Measurements from ENCODE around the gene MTF2. TPM values are rescaled to one million over a fixed set of nuclear protein-coding genes. Genes with fewer than 3 reads are reported as not detected.

The MTF2 gene
- total RNA-seq, 1 experiment from 2014 or later = 47.1 TPM

- Mint-ChIP-seq H3K36me3 (ENCODE audit: insufficient read depth, unreplicated experiment) (peaks cover 17% of the 10 kb centered on the region), H3K4me3 (ENCODE audit: low read depth, unreplicated experiment) (no peak overlapping the region), H3K9me3 (ENCODE audit: low read depth, unreplicated experiment) (no peaks in the 10 kb centered on the region), H3K4me1 (ENCODE audit: low read depth, unreplicated experiment) (no peaks in the 10 kb centered on the region), H3K27me3 (ENCODE audit: unreplicated experiment) (no peaks in the 10 kb centered on the region), H3K27ac (ENCODE audit: unreplicated experiment) (no peak overlapping the region)
- no TSS peak for BruUV-seq (replicated peaks)
- TF ChIP-seq CTCF (IDR thresholded peaks at IDR 0.05; ENCODE audit: unreplicated experiment) = no peak
- intact Hi-C loops (cut with micrococcal nuclease; ENCODE audit: unreplicated experiment) = no loop called here
- CTCF ChIA-PET = no interaction called here
- no peak for DNase-seq
Measured at GRCh38 chr1:93123201-93123783, 44.2 kb downstream of the MTF2 start.

GRCh38 chr1:93124556-93125355 lies 45.7 kb downstream of the MTF2 start:
- peaks cover 17% of the 10 kb centered on the region for H3K36me3 Mint-ChIP-seq (ENCODE audit: insufficient read depth, unreplicated experiment)
- no TSS peak for BruUV-seq (replicated peaks)
- intact Hi-C loops (cut with micrococcal nuclease; ENCODE audit: unreplicated experiment) = loop anchor here (5.0 kb wide), 1 partner anchor 42 kb away; no protein-coding TSS in a partner anchor
- H3K4me1 Mint-ChIP-seq (ENCODE audit: low read depth, unreplicated experiment) = no peaks in the 10 kb centered on the region
- no peak for DNase-seq
- no peak overlapping the region for H3K27ac Mint-ChIP-seq (ENCODE audit: unreplicated experiment)
- no peaks in the 10 kb centered on the region for H3K27me3 Mint-ChIP-seq (ENCODE audit: unreplicated experiment)
- no peak for TF ChIP-seq CTCF (IDR thresholded peaks at IDR 0.05; ENCODE audit: unreplicated experiment)
- no peaks in the 10 kb centered on the region for H3K9me3 Mint-ChIP-seq (ENCODE audit: low read depth, unreplicated experiment)
- CTCF ChIA-PET = no interaction called here
- H3K4me3 Mint-ChIP-seq (ENCODE audit: low read depth, unreplicated experiment) = no peak overlapping the region

- CTCF ChIA-PET = interaction anchor here (0.5 kb wide), 1 partner anchor 14 kb away, joined by 3 read pairs; no protein-coding TSS in a partner anchor
- no peak overlapping the region for H3K4me3 Mint-ChIP-seq (ENCODE audit: low read depth, unreplicated experiment)
Measured at GRCh38 chr1:93129507-93130099, 50.5 kb downstream of the MTF2 start.

GRCh38 chr1:93132638-93133037 lies 53.6 kb downstream of the MTF2 start:
- H3K4me1 Mint-ChIP-seq (ENCODE audit: low read depth, unreplicated experiment) = no peaks in the 10 kb centered on the region
- no peaks in the 10 kb centered on the region for H3K9me3 Mint-ChIP-seq (ENCODE audit: low read depth, unreplicated experiment)
- no peak for DNase-seq
- no peak overlapping the region for H3K4me3 Mint-ChIP-seq (ENCODE audit: low read depth, unreplicated experiment)
- BruUV-seq (replicated peaks) = no TSS peak
- CTCF ChIA-PET = no interaction called here
- H3K27ac Mint-ChIP-seq (ENCODE audit: unreplicated experiment) = no peak overlapping the region
- no peaks in the 10 kb centered on the region for H3K27me3 Mint-ChIP-seq (ENCODE audit: unreplicated experiment)
- no peak for TF ChIP-seq CTCF (IDR thresholded peaks at IDR 0.05; ENCODE audit: unreplicated experiment)
- intact Hi-C loops (cut with micrococcal nuclease; ENCODE audit: unreplicated experiment) = no loop called here
- peaks cover 16% of the 10 kb centered on the region for H3K36me3 Mint-ChIP-seq (ENCODE audit: insufficient read depth, unreplicated experiment)

More at GRCh38 chr1:93129507-93130099, 50.5 kb downstream of the MTF2 start:
- no peak overlapping the region for H3K27ac Mint-ChIP-seq (ENCODE audit: unreplicated experiment)
- intact Hi-C loops (cut with micrococcal nuclease; ENCODE audit: unreplicated experiment) = loop anchor here (5.0 kb wide), 1 partner anchor 47 kb away; no protein-coding TSS in a partner anchor
- no TSS peak for BruUV-seq (replicated peaks)
- H3K9me3 Mint-ChIP-seq (ENCODE audit: low read depth, unreplicated experiment) = no peaks in the 10 kb centered on the region
- no peak for TF ChIP-seq CTCF (IDR thresholded peaks at IDR 0.05; ENCODE audit: unreplicated experiment)
- H3K4me1 Mint-ChIP-seq (ENCODE audit: low read depth, unreplicated experiment) = no peaks in the 10 kb centered on the region
- DNase-seq = no peak
- peaks cover 8% of the 10 kb centered on the region for H3K36me3 Mint-ChIP-seq (ENCODE audit: insufficient read depth, unreplicated experiment)
- H3K27me3 Mint-ChIP-seq (ENCODE audit: unreplicated experiment) = no peaks in the 10 kb centered on the region

Measured in Calu3 (cell line).